Stomach (tissue), 9 donors: ENCODE data around the gene ZBTB45. TPM values are rescaled to one million over a fixed set of nuclear protein-coding genes. Genes with fewer than 3 reads are reported as not detected.

ENCODE experiments used
- DNase-seq, 2 donors: peaks; one replicate each; pipeline versions ENCODE4 v3.0.0 to v3.0.0-alpha.2; 2013 to 2019
- H3K27ac ChIP-seq, 5 donors: fragments of 200-600 bp in 4 of 5; sonication (generic) in 4 of 5; one replicate each; pipeline ENCODE4 v1.5.1; 2013 to 2019; ENCODE audit warnings: mild to moderate bottlenecking in 1 of 5, moderate library complexity in 1 of 5
- H3K27me3 ChIP-seq, 3 donors: fragments of 200-600 bp; sonication (generic); one replicate each; pipeline ENCODE4 v1.5.1; 2017 to 2019; ENCODE audit warnings: mixed run types in 1 of 3
- H3K36me3 ChIP-seq, 4 donors: fragments of 200-600 bp; sonication (generic); 1 replicate in 3 of 4; 2 replicates in 1 of 4; pipeline ENCODE4 v1.5.1; 2016 to 2019
- H3K4me1 ChIP-seq, 4 donors: fragments of 200-600 bp; sonication (generic); one replicate each; pipeline ENCODE4 v1.5.1; 2016 to 2019
- H3K4me3 ChIP-seq, 4 donors: fragments of 200-600 bp; sonication (generic) in 3 of 4; one replicate each; pipeline ENCODE4 v1.5.1; 2016 to 2019; ENCODE audit warnings: mild to moderate bottlenecking in 1 of 4
- H3K9me3 ChIP-seq, 4 donors: fragments of 200-600 bp; sonication (generic); one replicate each; pipeline ENCODE4 v1.5.1; 2016 to 2019
- EP300 ChIP-seq: sonication (generic); formaldehyde crosslinking; IDR thresholded peaks from one replicate; pipeline ENCODE4 v1.6.1; 2017; ENCODE audit warnings: antibody characterized with exemption
- POLR2A ChIP-seq, 4 donors: fragments of 450-650 bp; IDR thresholded peaks; one replicate each; pipeline ENCODE4 v1.6.1; 2016; ENCODE audit warnings: antibody characterized with exemption in 4 of 4, control low read depth in 2 of 4, mild to moderate bottlenecking in 1 of 4, moderate library complexity in 1 of 4
- POLR2AphosphoS5 ChIP-seq, 3 donors: sonication (generic); formaldehyde crosslinking; IDR thresholded peaks; one replicate each; pipeline ENCODE4 v1.6.1; 2016; ENCODE audit warnings: antibody characterized with exemption in 3 of 3
- WGBS, 5 donors: extraction: QIAGEN DNeasy Blood & Tissue Kit in 3 of 5; methylation state at CpG; one replicate each; pipeline versions ENCODE4 v1.1.5 to v1.1.7; 2013 to 2018; 5-methylcytosine and 5-hydroxymethylcytosine counted together
- intact Hi-C: fragments of 100-400 bp; cut with DNase I; formaldehyde crosslinking; loops from one replicate; pipeline ENCODE4 v1.15.1; 2023; ENCODE audit warnings: low total_unique reads
- polyA plus RNA-seq, 3 donors: library from polyadenylated mRNA; stranded (reverse); fragments of 200-250 nt; gene quantifications; one replicate each; pipeline ENCODE4 v1.2.3, GENCODE V29; 2013
- total RNA-seq, 5 donors: library from RNA; depleted of rRNA; stranded (reverse); fragments of >200 nt; gene quantifications; one replicate each; pipeline versions ENCODE4 v1.1.0 to v1.2.3, GENCODE V29; 2014 to 2016
- TF ChIP-seq, protein P1 (sequence below), 7 experiments: fragments of 450-650 bp in 4 of 7; fragments of 200-600 bp in 3 of 7; sonication (generic) in 3 of 7; IDR thresholded peaks; one replicate each; pipeline ENCODE4 v1.5.1; 2016 to 2019; ENCODE audit warnings: antibody characterized with exemption in 7 of 7, control low read depth in 2 of 7, mild to moderate bottlenecking in 1 of 7
- donor health status: healthy with polysubstance abuse.
- donor health status: Bipolar disorder and iron deficiency.
- donor health status: healthy.

The ZBTB45 gene
- total and polyA plus RNA-seq, 8 donors: 2.4 to 49.0 (median 8.2) TPM; not detected in 1

GRCh38 chr19:58563823-58564222 lies 44.2 kb upstream of the ZBTB45 start:
- Histone ChIP-seq H3K27me3 (peaks cover 0 to 20% (median 9%) of the 10 kb centered on the region in 3 donors), H3K4me1 (peaks cover 34 to 45% (median 40%) of the 10 kb centered on the region in 4 donors), H3K27ac (no peak overlapping the region), H3K4me3 (no peak overlapping the region), H3K9me3 (no peaks in the 10 kb centered on the region), H3K36me3 (peaks cover 0 to 26% (median 19%) of the 10 kb centered on the region in 4 donors)
- intact Hi-C loops: no loop called here
- 66 to 76% (median 71%) methylated on average over 6 of the region's 6 CpGs for WGBS, 5 donors
- DNase-seq: no peak
- peak in 1 of 4 donors; percentile 4 for TF ChIP-seq POLR2A (IDR thresholded peaks at IDR 0.05)
- TF ChIP-seq EP300: no peak

- WGBS, 5 donors: 3 to 13% (median 5%) methylated on average over 4 to 40 of the region's 40 CpGs
- Histone ChIP-seq H3K27me3 (peaks cover 0 to 20% (median 9%) of the 10 kb centered on the region in 3 donors), H3K27ac (peak overlapping the region in 3 of 5 donors; percentile 60 to 69 (median 60)), H3K4me3 (peak overlapping the region; percentile 43 to 61 (median 46)), H3K9me3 (no peaks in the 10 kb centered on the region), H3K4me1 (peaks cover 34 to 45% (median 40%) of the 10 kb centered on the region in 4 donors), H3K36me3 (peaks cover 0 to 20% (median 17%) of the 10 kb centered on the region in 4 donors)
- intact Hi-C loops: no loop called here
- DNase-seq: peak; percentile 37 to 76
- TF ChIP-seq, protein P1, sequence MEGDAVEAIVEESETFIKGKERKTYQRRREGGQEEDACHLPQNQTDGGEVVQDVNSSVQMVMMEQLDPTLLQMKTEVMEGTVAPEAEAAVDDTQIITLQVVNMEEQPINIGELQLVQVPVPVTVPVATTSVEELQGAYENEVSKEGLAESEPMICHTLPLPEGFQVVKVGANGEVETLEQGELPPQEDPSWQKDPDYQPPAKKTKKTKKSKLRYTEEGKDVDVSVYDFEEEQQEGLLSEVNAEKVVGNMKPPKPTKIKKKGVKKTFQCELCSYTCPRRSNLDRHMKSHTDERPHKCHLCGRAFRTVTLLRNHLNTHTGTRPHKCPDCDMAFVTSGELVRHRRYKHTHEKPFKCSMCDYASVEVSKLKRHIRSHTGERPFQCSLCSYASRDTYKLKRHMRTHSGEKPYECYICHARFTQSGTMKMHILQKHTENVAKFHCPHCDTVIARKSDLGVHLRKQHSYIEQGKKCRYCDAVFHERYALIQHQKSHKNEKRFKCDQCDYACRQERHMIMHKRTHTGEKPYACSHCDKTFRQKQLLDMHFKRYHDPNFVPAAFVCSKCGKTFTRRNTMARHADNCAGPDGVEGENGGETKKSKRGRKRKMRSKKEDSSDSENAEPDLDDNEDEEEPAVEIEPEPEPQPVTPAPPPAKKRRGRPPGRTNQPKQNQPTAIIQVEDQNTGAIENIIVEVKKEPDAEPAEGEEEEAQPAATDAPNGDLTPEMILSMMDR (IDR thresholded peaks at IDR 0.05): no peak
- TF ChIP-seq POLR2A (IDR thresholded peaks at IDR 0.05) (no peak), POLR2AphosphoS5 (IDR thresholded peaks at IDR 0.05) (no peak), EP300 (no peak)
Observed at GRCh38 chr19:58563034-58563573, 43.5 kb upstream of the ZBTB45 start.

- H3K27ac ChIP-seq: peak overlapping the region; percentile 16 to 69 (median 60)
- 2 to 12% (median 7%) methylated on average over 30 to 107 of the region's 107 CpGs for WGBS, 5 donors
- peak; percentile 48 to 79 for DNase-seq
- peaks cover 0 to 20% (median 9%) of the 10 kb centered on the region in 3 donors for H3K27me3 ChIP-seq
- H3K36me3 ChIP-seq: peaks cover 0 to 16% (median 14%) of the 10 kb centered on the region in 4 donors
- peaks cover 36 to 49% (median 45%) of the 10 kb centered on the region in 4 donors for H3K4me1 ChIP-seq
- no peaks in the 10 kb centered on the region for H3K9me3 ChIP-seq
- peak overlapping the region; percentile 43 to 61 (median 46) for H3K4me3 ChIP-seq
- TF ChIP-seq EP300 (no peak), POLR2AphosphoS5 (IDR thresholded peaks at IDR 0.05) (peak in 1 of 3 donors; percentile 42)
- intact Hi-C loops: no loop called here
Observed at GRCh38 chr19:58562122-58563033, 42.8 kb upstream of the ZBTB45 start.

DNA sequence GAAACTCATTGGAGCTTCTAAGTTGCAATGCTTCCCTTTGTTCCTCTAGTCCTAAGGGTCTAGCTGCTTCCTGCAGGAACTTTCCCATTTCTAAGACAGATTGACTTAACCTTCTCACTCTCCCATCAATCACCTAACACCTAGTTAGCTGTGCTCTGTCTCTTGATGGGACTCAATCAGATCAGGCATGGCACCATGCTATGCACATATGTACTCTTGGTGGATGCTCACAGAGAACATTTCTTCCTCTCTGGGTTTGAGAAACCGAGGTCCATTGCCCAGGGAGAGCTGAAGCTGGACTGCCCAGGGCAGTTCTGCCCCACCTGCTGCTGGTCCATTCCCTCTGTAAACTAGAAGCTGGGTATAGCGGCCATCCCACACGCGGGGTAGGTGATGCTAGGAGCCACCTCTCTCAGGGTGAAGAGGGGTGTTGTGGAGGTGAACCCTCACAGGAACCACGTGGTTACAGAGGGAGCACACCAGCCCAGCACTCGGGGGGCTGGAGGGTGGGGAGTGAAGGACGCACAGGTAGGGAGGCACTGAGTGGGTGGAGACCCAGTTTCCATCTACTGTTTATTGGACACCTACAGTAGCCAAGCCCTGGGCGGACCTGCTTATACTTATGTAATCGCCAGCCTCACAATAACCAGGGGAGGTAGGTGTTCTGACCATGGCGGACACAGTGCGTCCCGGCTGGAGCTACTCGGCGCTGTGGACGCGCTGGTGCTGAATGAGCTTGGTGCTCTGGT lies 41.9 kb upstream of the ZBTB45 start:
- Histone ChIP-seq H3K27me3 (peaks cover 0 to 20% (median 9%) of the 10 kb centered on the region in 3 donors), H3K9me3 (no peaks in the 10 kb centered on the region), H3K27ac (peak overlapping the region; percentile 16 to 69 (median 60)), H3K4me3 (peak overlapping the region; percentile 43 to 61 (median 46)), H3K36me3 (peaks cover 3 to 15% (median 11%) of the 10 kb centered on the region in 4 donors), H3K4me1 (peaks cover 44 to 57% (median 53%) of the 10 kb centered on the region in 4 donors)
- intact Hi-C loops: no loop called here
- peak in 1 of 3 donors; percentile 3 for TF ChIP-seq POLR2AphosphoS5 (IDR thresholded peaks at IDR 0.05)
- TF ChIP-seq POLR2A (IDR thresholded peaks at IDR 0.05): no peak
- no peak for DNase-seq
- WGBS, 5 donors: 42 to 62% (median 48%) methylated on average over 12 to 16 of the region's 16 CpGs

- no peak overlapping the region for H3K4me3 ChIP-seq
- H3K27me3 ChIP-seq: peaks cover 0 to 20% (median 9%) of the 10 kb centered on the region in 3 donors
- peaks cover 51 to 63% (median 60%) of the 10 kb centered on the region in 4 donors for H3K4me1 ChIP-seq
- no peak overlapping the region for H3K27ac ChIP-seq
- intact Hi-C loops: no loop called here
- H3K36me3 ChIP-seq: peaks cover 10 to 15% (median 12%) of the 10 kb centered on the region in 4 donors
- no peaks in the 10 kb centered on the region for H3K9me3 ChIP-seq
- TF ChIP-seq POLR2AphosphoS5 (IDR thresholded peaks at IDR 0.05): no peak
- DNase-seq: no peak
Observed at GRCh38 chr19:58560921-58561320, 41.3 kb upstream of the ZBTB45 start.
